ENCODE measurements around the gene DNAH14. TPM values are rescaled to one million over a fixed set of nuclear protein-coding genes. Genes with fewer than 3 reads are reported as not detected.

Gene DNAH14
- total and polyA plus RNA-seq, 2 donors (not counting 3 experiments of a cell fraction or from before 2014, with no cell fraction given) = 1.5 to 7.1 TPM

DNA sequence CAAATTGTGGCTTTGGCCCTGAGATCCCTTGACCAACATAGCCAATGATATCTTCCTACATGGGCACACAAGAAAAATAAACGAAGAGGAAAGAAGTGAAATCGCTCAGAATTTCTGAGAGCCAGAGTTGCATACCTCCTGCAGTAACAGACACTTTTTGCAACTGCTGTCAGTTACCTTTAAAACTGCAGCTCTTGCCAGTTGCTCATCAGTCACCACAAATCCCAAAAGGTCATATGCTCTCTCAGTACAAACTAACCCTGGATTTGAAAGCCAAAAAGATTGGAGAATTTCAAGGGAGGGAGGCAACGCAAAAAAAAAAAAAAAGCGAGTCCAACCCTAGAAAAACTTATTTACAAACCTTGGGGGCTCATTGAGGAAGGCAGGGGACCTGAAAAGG, 47.2 kb upstream of the DNAH14 start:
- Histone ChIP-seq H3K4me2 (ENCODE audit: insufficient read depth, low read length) (no peak overlapping the region), H3K79me2 (ENCODE audit: control insufficient read depth, insufficient read depth, low read length) (no peaks in the 10 kb centered on the region), H3K4me1 (ENCODE audit: control insufficient read depth, extremely low read depth, insufficient read depth, low read length) (no peaks in the 10 kb centered on the region), H3K36me3 (ENCODE audit: control insufficient read depth in 2 of 2, extremely low read depth in 1 of 2, insufficient read depth in 2 of 2, low read length in 2 of 2) (no peaks in the 10 kb centered on the region), H3K27me3 (ENCODE audit: control insufficient read depth in 2 of 2, insufficient read depth in 2 of 2, low read length in 2 of 2) (no peaks in the 10 kb centered on the region), H3K9ac (replicated peaks; ENCODE audit: extremely low read depth, insufficient read depth, low read length) (no peak overlapping the region), H4K20me1 (replicated peaks; ENCODE audit: control insufficient read depth, extremely low read depth, insufficient read depth, low read length) (no peaks in the 10 kb centered on the region), H2AFZ (ENCODE audit: low read depth, low read length) (no peak overlapping the region), H3K27ac (ENCODE audit: insufficient read depth, low read depth, low read length) (no peak overlapping the region), H3K4me3 (replicated peaks in 1 of 3; ENCODE audit: insufficient read depth in 1 of 3, low read depth in 1 of 3, low read length in 3 of 3) (no peak overlapping the region), H3K9me3 (replicated peaks; ENCODE audit: control insufficient read depth, insufficient read depth, low read length) (no peaks in the 10 kb centered on the region), H3K9me1 (replicated peaks; ENCODE audit: control insufficient read depth, extremely low read depth, insufficient read depth, low read length) (no peaks in the 10 kb centered on the region)
- intact Hi-C loops (cut with micrococcal nuclease) = no loop called here
- dilution Hi-C loops (cut with MboI; ENCODE audit: extremely low pct_ligation_motif_present, low sequenced_read_pairs) = no loop called here
- CTCF ChIA-PET = interaction anchor here (1.5 kb wide), 1 partner anchor 8 kb away, joined by 5 read pairs; no protein-coding TSS in a partner anchor
- TF ChIP-seq, protein P1, sequence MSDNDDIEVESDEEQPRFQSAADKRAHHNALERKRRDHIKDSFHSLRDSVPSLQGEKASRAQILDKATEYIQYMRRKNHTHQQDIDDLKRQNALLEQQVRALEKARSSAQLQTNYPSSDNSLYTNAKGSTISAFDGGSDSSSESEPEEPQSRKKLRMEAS (IDR thresholded peaks at IDR 0.05; ENCODE audit: insufficient read depth, insufficient read length) = no peak
- TF ChIP-seq, protein P2, sequence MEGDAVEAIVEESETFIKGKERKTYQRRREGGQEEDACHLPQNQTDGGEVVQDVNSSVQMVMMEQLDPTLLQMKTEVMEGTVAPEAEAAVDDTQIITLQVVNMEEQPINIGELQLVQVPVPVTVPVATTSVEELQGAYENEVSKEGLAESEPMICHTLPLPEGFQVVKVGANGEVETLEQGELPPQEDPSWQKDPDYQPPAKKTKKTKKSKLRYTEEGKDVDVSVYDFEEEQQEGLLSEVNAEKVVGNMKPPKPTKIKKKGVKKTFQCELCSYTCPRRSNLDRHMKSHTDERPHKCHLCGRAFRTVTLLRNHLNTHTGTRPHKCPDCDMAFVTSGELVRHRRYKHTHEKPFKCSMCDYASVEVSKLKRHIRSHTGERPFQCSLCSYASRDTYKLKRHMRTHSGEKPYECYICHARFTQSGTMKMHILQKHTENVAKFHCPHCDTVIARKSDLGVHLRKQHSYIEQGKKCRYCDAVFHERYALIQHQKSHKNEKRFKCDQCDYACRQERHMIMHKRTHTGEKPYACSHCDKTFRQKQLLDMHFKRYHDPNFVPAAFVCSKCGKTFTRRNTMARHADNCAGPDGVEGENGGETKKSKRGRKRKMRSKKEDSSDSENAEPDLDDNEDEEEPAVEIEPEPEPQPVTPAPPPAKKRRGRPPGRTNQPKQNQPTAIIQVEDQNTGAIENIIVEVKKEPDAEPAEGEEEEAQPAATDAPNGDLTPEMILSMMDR (IDR thresholded peaks at IDR 0.05; ENCODE audit: extremely low read depth in 1 of 2, insufficient read depth in 1 of 2, low read depth in 1 of 2, low read length in 2 of 2) = no peak
- no peak for TF ChIP-seq POLR2A (IDR thresholded peaks at IDR 0.05; ENCODE audit: low read depth, low read length)
- no peak for TF ChIP-seq MYC (IDR thresholded peaks at IDR 0.05; ENCODE audit: low read depth, low read length)
- TF ChIP-seq POLR2AphosphoS5 (IDR thresholded peaks at IDR 0.05; ENCODE audit: insufficient read depth, low read depth, low read length) = no peak
- BruUV-seq (replicated peaks) = no TSS peak
- DNase-seq (ENCODE audit: low read depth, low spot score) = no peak
- POLR2A ChIA-PET = no interaction called here
- no peak for FAIRE-seq

DNA sequence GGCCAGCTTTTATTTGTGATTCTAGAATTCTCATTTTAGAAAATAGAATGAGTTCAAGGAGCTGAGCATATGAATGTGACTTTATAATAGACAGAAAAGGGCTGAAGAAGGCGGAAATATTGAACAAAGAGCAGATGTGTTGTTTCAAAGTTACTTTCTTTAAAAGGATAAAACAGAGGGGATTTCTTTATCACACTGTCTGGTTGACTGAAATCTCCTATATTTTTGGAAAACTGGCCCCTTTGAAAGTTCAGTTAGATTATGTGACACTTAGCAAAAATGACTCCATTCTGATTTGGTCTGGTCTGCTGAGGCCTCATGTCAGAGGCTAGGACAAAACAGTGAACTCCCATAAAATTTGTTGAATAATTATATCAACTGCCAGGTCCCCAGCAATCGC, 46.4 kb upstream of the DNAH14 start:
- ChIA-PET CTCF (interaction anchor here (1.5 kb wide), 1 partner anchor 9 kb away, joined by 5 read pairs; no protein-coding TSS in a partner anchor), POLR2A (no interaction called here)
- Histone ChIP-seq H3K4me2 (ENCODE audit: insufficient read depth, low read length) (no peak overlapping the region), H3K79me2 (ENCODE audit: control insufficient read depth, insufficient read depth, low read length) (no peaks in the 10 kb centered on the region), H3K36me3 (ENCODE audit: control insufficient read depth in 2 of 2, extremely low read depth in 1 of 2, insufficient read depth in 2 of 2, low read length in 2 of 2) (no peaks in the 10 kb centered on the region), H3K4me1 (ENCODE audit: control insufficient read depth, extremely low read depth, insufficient read depth, low read length) (no peaks in the 10 kb centered on the region), H3K9me3 (replicated peaks; ENCODE audit: control insufficient read depth, insufficient read depth, low read length) (no peaks in the 10 kb centered on the region), H3K27me3 (ENCODE audit: control insufficient read depth in 2 of 2, insufficient read depth in 2 of 2, low read length in 2 of 2) (no peaks in the 10 kb centered on the region), H3K27ac (ENCODE audit: insufficient read depth, low read depth, low read length) (no peak overlapping the region), H4K20me1 (replicated peaks; ENCODE audit: control insufficient read depth, extremely low read depth, insufficient read depth, low read length) (no peaks in the 10 kb centered on the region), H3K9ac (replicated peaks; ENCODE audit: extremely low read depth, insufficient read depth, low read length) (no peak overlapping the region), H2AFZ (ENCODE audit: low read depth, low read length) (no peak overlapping the region), H3K9me1 (replicated peaks; ENCODE audit: control insufficient read depth, extremely low read depth, insufficient read depth, low read length) (no peaks in the 10 kb centered on the region), H3K4me3 (replicated peaks in 1 of 3; ENCODE audit: insufficient read depth in 1 of 3, low read depth in 1 of 3, low read length in 3 of 3) (no peak overlapping the region)
- no TSS peak for BruUV-seq (replicated peaks)
- no peak for DNase-seq (ENCODE audit: low read depth, low spot score)
- no peak for FAIRE-seq
- no peak for TF ChIP-seq EZH2 (IDR thresholded peaks at IDR 0.05; ENCODE audit: borderline replicate concordance, low read depth, low read length, severe bottlenecking)
- no peak for TF ChIP-seq GATA2 (IDR thresholded peaks at IDR 0.05; ENCODE audit: insufficient read depth, insufficient read length, low read depth, low read length)
- no peak for TF ChIP-seq POLR2A (IDR thresholded peaks at IDR 0.05; ENCODE audit: low read depth, low read length)
- TF ChIP-seq, protein P2 (IDR thresholded peaks at IDR 0.05; ENCODE audit: extremely low read depth in 1 of 2, insufficient read depth in 1 of 2, low read depth in 1 of 2, low read length in 2 of 2) = no peak
- no peak for TF ChIP-seq POLR2AphosphoS5 (IDR thresholded peaks at IDR 0.05; ENCODE audit: insufficient read depth, low read depth, low read length)
- TF ChIP-seq FOS (IDR thresholded peaks at IDR 0.05; ENCODE audit: borderline replicate concordance, insufficient read depth, low read length) = no peak
- TF ChIP-seq JUN (IDR thresholded peaks at IDR 0.05; ENCODE audit: borderline replicate concordance, insufficient read depth, insufficient read length, low read depth) = no peak
- TF ChIP-seq MYC (IDR thresholded peaks at IDR 0.05; ENCODE audit: low read depth, low read length) = no peak
- TF ChIP-seq, protein P1 (IDR thresholded peaks at IDR 0.05; ENCODE audit: insufficient read depth, insufficient read length) = no peak
- intact Hi-C loops (cut with micrococcal nuclease) (no loop called here), dilution Hi-C loops (cut with MboI; ENCODE audit: extremely low pct_ligation_motif_present, low sequenced_read_pairs) (no loop called here)

Data from endothelial cell of umbilical vein (primary cell).